ENCODE measurements around the gene SEC24D.

The SEC24D gene

DNA sequence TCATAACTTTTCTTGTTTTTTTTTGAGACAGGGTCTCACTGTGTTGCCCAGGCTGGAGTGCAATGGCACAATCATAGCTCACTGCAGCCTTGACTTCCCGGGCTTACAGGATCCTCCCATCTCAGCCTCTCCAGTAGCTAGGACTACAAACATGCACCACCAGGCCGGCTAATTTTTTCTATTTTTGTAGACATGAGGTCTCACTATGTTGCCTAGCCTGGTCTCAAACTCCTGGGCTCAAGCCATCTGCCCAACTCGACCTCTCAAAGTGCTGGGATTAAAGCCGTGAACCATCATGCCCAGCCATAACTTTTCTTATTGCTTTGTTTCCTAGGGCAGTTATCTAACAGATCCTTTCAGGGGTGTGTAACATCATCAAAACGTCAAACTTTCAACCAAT lies 11.8 kb downstream of the SEC24D start:
- H3K27me3 ChIP-seq (ENCODE audit: control insufficient read depth in 1 of 2, insufficient read depth in 2 of 2, low read length in 2 of 2): no peaks in the 10 kb centered on the region
- H3K36me3 ChIP-seq (ENCODE audit: control insufficient read depth in 2 of 2, insufficient read depth in 2 of 2, low read length in 2 of 2): peaks cover 20 to 23% of the 10 kb centered on the region in 2 donors
- H3K9me3 ChIP-seq (ENCODE audit: control insufficient read depth in 2 of 2, low read length in 2 of 2): no peaks in the 10 kb centered on the region
- H3K4me3 ChIP-seq (ENCODE audit: low read length in 2 of 2): no peak overlapping the region
- H3K4me1 ChIP-seq (ENCODE audit: control insufficient read depth, insufficient read depth, low read length): peaks cover 9% of the 10 kb centered on the region
- H3K9ac ChIP-seq (ENCODE audit: low read length in 2 of 2): no peak overlapping the region
- no peak overlapping the region for H3K27ac ChIP-seq (ENCODE audit: low read length)

DNA sequence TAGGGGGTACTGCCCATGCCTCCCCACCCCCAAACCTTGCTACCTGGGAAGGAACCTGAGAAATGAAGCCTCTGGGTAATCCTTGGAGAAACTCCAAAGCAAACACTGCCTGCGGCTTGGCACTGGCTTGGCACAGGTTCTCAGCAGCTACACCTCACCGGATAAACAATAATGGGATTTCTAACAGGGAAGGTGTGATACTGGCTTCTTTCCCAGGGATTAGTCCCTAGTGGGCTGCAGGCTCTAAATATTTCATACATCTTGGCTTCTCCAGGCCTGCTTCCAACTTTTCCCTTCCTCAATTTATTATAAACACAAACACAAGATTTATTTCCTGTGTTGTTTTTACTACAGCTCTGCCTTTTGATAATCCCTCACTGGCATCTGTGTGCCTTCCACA lies 12.5 kb downstream of the SEC24D start:
- peaks cover 19 to 20% of the 10 kb centered on the region in 2 donors for H3K36me3 ChIP-seq (ENCODE audit: control insufficient read depth in 2 of 2, insufficient read depth in 2 of 2, low read length in 2 of 2)

DNA sequence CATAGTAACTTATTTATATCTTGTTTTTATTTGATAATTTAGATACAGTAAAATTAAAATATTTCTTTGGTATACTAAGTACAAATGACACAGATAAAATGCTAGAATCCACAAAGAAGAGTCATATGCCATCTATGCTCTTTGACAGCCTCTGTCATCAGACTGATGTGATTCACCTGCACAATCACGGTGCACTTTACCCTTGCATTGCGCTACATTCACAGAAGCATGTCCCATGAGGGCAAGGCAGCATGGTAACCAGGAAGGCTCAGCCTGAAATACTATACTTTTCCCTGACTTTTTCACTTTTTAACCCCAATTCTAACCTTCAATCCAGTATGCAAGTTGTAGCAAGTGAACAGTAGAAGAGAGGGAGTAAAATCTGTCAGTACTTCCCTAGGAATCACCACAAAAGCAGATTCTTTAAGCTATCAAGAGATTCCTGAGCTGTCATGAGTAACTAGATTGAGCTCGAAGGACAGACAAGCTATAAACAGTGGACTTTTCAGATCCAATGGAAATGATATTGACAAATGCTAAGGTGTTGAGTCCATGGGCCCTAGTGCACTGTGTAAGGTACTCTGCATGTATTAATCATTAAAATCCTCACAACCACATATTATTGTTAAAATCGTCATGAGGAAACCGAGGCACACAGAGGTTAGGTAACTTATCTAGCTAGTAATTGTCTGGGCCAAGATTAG lies 14.2 kb downstream of the SEC24D start:
- Histone ChIP-seq H3K27me3 (ENCODE audit: control insufficient read depth in 1 of 2, insufficient read depth in 2 of 2, low read length in 2 of 2) (no peaks in the 10 kb centered on the region), H3K9ac (ENCODE audit: low read length in 2 of 2) (no peak overlapping the region), H3K9me3 (ENCODE audit: control insufficient read depth in 2 of 2, low read length in 2 of 2) (no peaks in the 10 kb centered on the region), H3K4me3 (ENCODE audit: low read length in 2 of 2) (no peak overlapping the region), H3K36me3 (ENCODE audit: control insufficient read depth in 2 of 2, insufficient read depth in 2 of 2, low read length in 2 of 2) (peaks cover 16 to 20% of the 10 kb centered on the region in 2 donors), H3K27ac (ENCODE audit: low read length) (no peak overlapping the region), H3K4me1 (ENCODE audit: control insufficient read depth, insufficient read depth, low read length) (peaks cover 2% of the 10 kb centered on the region)

More for the DNA sequence above, 12.5 kb downstream of the SEC24D start:
- no peak overlapping the region for H3K27ac ChIP-seq (ENCODE audit: low read length)
- H3K27me3 ChIP-seq (ENCODE audit: control insufficient read depth in 1 of 2, insufficient read depth in 2 of 2, low read length in 2 of 2): no peaks in the 10 kb centered on the region
- H3K9ac ChIP-seq (ENCODE audit: low read length in 2 of 2): no peak overlapping the region
- no peaks in the 10 kb centered on the region for H3K9me3 ChIP-seq (ENCODE audit: control insufficient read depth in 2 of 2, low read length in 2 of 2)
- H3K4me3 ChIP-seq (ENCODE audit: low read length in 2 of 2): no peak overlapping the region
- H3K4me1 ChIP-seq (ENCODE audit: control insufficient read depth, insufficient read depth, low read length): peaks cover 9% of the 10 kb centered on the region

DNA sequence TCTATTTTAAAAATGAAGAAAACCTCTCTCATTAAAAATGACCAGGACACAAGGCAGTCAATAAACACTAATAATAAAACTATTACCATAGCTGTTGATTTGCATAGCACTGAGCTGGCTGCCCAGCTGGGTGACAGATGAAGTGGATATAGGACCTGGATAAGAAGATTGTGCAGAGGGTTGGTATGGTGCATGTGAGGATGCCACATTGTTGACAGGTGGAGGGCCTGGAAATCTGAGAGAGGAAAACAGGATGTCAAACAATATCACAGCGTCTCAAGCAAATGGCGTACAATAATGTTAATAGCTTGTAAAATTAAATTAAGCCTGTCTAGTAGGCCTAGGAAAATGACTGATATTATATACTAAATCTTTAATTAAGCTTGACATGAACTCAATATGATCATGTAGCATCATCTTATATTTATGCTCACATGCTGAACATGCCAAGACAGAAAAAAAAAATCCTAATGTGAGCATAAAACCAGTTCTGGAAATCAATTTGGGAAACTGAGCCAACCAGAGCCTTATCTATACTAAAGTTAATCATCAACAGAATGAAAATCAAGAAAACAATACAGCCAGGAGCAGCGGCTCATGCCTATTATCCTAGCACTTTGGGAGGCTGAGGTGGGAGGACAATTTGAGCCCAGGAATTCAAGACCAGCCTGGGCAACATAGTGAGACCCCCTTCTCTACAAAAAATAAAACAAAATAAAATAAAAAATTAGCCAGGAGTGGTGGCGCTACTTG lies 18.6 kb downstream of the SEC24D start:
- Histone ChIP-seq H3K36me3 (ENCODE audit: control insufficient read depth in 2 of 2, insufficient read depth in 2 of 2, low read length in 2 of 2) (peaks cover 30 to 34% of the 10 kb centered on the region in 2 donors), H3K9me3 (ENCODE audit: control insufficient read depth in 2 of 2, low read length in 2 of 2) (no peaks in the 10 kb centered on the region)

DNA sequence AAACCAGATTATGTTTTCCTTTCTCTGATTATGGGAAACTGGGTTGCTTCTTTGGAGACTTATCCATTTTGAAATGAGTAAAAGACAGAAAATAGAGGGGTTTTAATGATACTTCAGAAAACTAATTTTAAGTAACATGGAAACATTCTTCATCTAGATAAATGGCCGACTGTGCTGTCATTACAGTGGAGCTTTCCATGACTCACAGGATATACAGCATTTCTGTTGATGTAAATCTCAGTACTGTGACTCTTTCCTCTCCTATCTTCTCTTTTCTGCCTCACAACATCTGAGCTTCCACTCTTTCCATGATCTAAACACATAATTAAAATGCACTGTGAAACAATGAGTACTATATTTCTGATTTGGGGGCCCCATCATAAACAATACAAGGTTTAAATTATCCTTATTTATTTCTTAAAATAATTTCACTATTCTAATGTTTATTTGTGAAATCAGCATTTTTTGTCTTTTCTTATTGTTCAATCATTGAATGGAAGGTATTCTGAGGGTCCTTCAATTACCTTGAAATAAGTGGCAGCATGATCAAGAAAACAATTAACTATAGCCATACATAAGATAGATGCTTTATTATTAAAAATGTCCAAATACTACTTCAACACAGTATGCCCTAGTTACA lies 19.3 kb downstream of the SEC24D start:
- H3K9ac ChIP-seq (ENCODE audit: low read length in 2 of 2): no peak overlapping the region
- no peaks in the 10 kb centered on the region for H3K27me3 ChIP-seq (ENCODE audit: control insufficient read depth in 1 of 2, insufficient read depth in 2 of 2, low read length in 2 of 2)
- peaks cover 32% of the 10 kb centered on the region in 2 donors for H3K36me3 ChIP-seq (ENCODE audit: control insufficient read depth in 2 of 2, insufficient read depth in 2 of 2, low read length in 2 of 2)
- H3K9me3 ChIP-seq (ENCODE audit: control insufficient read depth in 2 of 2, low read length in 2 of 2): no peaks in the 10 kb centered on the region
- H3K27ac ChIP-seq (ENCODE audit: low read length): no peak overlapping the region
- H3K4me3 ChIP-seq (ENCODE audit: low read length in 2 of 2): no peak overlapping the region
- no peaks in the 10 kb centered on the region for H3K4me1 ChIP-seq (ENCODE audit: control insufficient read depth, insufficient read depth, low read length)

More for the DNA sequence above, 18.6 kb downstream of the SEC24D start:
- H3K27me3 ChIP-seq (ENCODE audit: control insufficient read depth in 1 of 2, insufficient read depth in 2 of 2, low read length in 2 of 2): no peaks in the 10 kb centered on the region
- H3K9ac ChIP-seq (ENCODE audit: low read length in 2 of 2): no peak overlapping the region
- no peaks in the 10 kb centered on the region for H3K4me1 ChIP-seq (ENCODE audit: control insufficient read depth, insufficient read depth, low read length)
- H3K27ac ChIP-seq (ENCODE audit: low read length): no peak overlapping the region
- H3K4me3 ChIP-seq (ENCODE audit: low read length in 2 of 2): no peak overlapping the region

DNA sequence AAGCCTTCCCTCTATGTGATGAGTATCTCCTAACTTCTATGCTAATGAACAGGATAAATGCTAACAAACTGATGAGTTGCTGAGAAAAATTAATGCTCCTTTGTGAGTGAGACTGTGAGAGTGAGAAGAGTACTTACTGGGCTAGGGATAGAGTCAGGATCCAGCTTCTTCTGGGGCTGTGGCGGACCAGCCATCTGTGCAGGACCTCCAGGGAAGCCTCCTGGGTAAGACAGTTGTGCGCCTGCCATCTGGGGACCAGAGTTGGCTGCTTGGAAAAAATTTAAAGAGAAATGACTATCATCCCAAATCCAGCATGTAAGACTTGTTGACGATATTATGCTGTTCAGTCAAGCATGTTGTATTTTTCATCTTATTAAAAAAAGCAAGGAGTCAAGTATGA lies 21.0 kb downstream of the SEC24D start:
- Histone ChIP-seq H3K27ac (ENCODE audit: low read length) (no peak overlapping the region), H3K27me3 (ENCODE audit: control insufficient read depth in 1 of 2, insufficient read depth in 2 of 2, low read length in 2 of 2) (no peaks in the 10 kb centered on the region), H3K36me3 (ENCODE audit: control insufficient read depth in 2 of 2, insufficient read depth in 2 of 2, low read length in 2 of 2) (peaks cover 33 to 36% of the 10 kb centered on the region in 2 donors), H3K9me3 (ENCODE audit: control insufficient read depth in 2 of 2, low read length in 2 of 2) (no peaks in the 10 kb centered on the region), H3K4me3 (ENCODE audit: low read length in 2 of 2) (no peak overlapping the region), H3K9ac (ENCODE audit: low read length in 2 of 2) (no peak overlapping the region), H3K4me1 (ENCODE audit: control insufficient read depth, insufficient read depth, low read length) (no peaks in the 10 kb centered on the region)

DNA sequence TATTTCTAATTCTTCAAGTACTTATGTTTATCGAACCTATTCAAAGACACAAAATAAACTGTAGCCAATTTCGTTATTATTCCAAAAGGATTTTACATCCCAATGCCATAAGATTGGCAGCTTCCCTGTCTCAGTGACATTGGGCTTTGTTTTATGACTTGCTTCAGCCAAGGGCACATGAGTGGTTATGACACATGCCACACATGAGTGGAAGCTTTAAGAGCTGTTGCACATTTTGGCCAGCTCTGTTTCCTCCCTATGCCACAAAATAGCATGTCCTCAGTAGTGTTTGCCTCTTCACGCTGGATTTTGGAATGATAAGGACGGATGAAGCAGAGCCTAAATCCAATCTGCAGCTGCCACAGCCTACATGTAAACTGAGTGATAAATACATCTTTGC lies 21.9 kb downstream of the SEC24D start:
- no peaks in the 10 kb centered on the region for H3K27me3 ChIP-seq (ENCODE audit: control insufficient read depth in 1 of 2, insufficient read depth in 2 of 2, low read length in 2 of 2)
- H3K4me3 ChIP-seq (ENCODE audit: low read length in 2 of 2): no peak overlapping the region
- no peaks in the 10 kb centered on the region for H3K4me1 ChIP-seq (ENCODE audit: control insufficient read depth, insufficient read depth, low read length)
- peaks cover 38 to 44% of the 10 kb centered on the region in 2 donors for H3K36me3 ChIP-seq (ENCODE audit: control insufficient read depth in 2 of 2, insufficient read depth in 2 of 2, low read length in 2 of 2)
- no peak overlapping the region for H3K27ac ChIP-seq (ENCODE audit: low read length)
- no peaks in the 10 kb centered on the region for H3K9me3 ChIP-seq (ENCODE audit: control insufficient read depth in 2 of 2, low read length in 2 of 2)
- no peak overlapping the region for H3K9ac ChIP-seq (ENCODE audit: low read length in 2 of 2)

DNA sequence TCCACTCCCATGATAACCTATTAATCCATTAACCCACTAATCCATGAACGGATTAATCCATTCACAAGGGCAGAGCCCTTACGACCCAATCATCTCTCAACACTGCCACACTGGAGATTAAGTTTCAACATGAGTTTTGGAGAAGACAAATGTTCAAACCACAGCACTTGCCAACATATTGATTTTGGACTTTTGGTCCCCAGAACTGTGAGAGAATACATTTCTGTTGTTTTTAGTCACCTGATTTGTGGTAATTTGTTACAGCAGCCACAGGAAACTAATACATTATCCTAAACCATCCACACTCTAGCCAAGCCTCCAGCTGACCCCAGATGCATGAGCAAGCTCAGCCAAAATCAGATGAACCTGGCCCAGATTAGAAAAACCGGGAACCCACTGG lies 22.4 kb downstream of the SEC24D start:
- Histone ChIP-seq H3K9ac (ENCODE audit: low read length in 2 of 2) (no peak overlapping the region), H3K4me3 (ENCODE audit: low read length in 2 of 2) (no peak overlapping the region), H3K4me1 (ENCODE audit: control insufficient read depth, insufficient read depth, low read length) (no peaks in the 10 kb centered on the region), H3K27ac (ENCODE audit: low read length) (no peak overlapping the region), H3K9me3 (ENCODE audit: control insufficient read depth in 2 of 2, low read length in 2 of 2) (no peaks in the 10 kb centered on the region), H3K27me3 (ENCODE audit: control insufficient read depth in 1 of 2, insufficient read depth in 2 of 2, low read length in 2 of 2) (no peaks in the 10 kb centered on the region), H3K36me3 (ENCODE audit: control insufficient read depth in 2 of 2, insufficient read depth in 2 of 2, low read length in 2 of 2) (peaks cover 38 to 44% of the 10 kb centered on the region in 2 donors)

DNA sequence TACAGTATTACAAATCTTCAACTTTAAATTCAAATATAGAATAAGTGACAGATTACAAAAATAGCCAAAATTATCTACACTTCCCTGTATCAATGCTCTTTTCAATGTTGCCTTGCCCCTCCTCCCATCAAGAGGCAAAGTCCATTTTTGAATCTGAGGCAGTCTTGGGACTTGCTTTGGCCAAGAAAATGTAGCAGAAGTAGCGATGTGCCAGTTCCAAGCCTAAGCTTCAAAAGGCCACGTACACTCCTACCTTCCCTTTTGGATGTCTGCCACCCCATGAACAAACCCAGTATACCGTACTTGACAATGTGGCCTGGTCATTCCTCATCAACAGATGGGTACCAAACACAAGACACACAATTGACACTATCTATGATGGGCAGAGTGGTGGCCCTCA lies 24.1 kb downstream of the SEC24D start:
- Histone ChIP-seq H3K9ac (ENCODE audit: low read length in 2 of 2) (no peak overlapping the region), H3K27me3 (ENCODE audit: control insufficient read depth in 1 of 2, insufficient read depth in 2 of 2, low read length in 2 of 2) (no peaks in the 10 kb centered on the region), H3K4me3 (ENCODE audit: low read length in 2 of 2) (no peak overlapping the region), H3K4me1 (ENCODE audit: control insufficient read depth, insufficient read depth, low read length) (no peaks in the 10 kb centered on the region), H3K27ac (ENCODE audit: low read length) (no peak overlapping the region), H3K9me3 (ENCODE audit: control insufficient read depth in 2 of 2, low read length in 2 of 2) (no peaks in the 10 kb centered on the region), H3K36me3 (ENCODE audit: control insufficient read depth in 2 of 2, insufficient read depth in 2 of 2, low read length in 2 of 2) (peaks cover 38 to 44% of the 10 kb centered on the region in 2 donors)

DNA sequence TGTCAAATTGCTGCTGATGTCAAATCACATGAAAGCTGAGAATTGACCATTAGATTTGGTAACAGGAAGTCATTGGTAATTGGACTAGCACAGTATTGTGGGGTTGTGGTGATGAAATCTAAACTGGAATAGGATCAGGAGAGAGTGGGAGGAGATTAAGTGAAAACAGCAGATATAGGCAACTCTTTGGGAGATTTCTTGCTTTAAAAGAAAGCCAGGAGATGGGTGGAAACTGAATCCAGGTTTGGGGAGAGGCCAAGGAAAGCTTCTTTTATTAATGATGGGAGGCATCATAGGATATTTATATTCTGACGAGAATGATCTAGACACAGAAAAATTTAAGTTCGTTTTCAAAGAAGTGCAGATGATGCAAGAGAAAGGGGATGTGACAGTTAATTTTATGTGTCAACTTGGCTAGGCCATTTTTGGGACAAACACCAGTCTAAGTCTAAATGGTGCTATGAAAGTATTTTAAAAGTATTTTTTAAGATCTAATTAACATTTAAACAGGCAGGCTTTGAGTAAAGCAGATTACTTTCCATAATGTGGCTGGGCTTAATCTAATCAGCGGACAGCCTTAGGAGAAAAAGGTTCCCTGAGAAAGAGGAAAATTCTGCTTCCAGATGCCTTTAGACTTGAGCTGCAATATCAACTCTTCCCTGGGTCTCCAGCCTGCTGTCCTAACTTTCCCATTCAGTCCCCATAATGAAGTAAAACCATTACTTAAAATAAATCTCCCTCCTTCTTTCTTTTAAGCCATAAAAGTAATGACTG lies 24.7 kb downstream of the SEC24D start:
- no peaks in the 10 kb centered on the region for H3K4me1 ChIP-seq (ENCODE audit: control insufficient read depth, insufficient read depth, low read length)
- peaks cover 38 to 44% of the 10 kb centered on the region in 2 donors for H3K36me3 ChIP-seq (ENCODE audit: control insufficient read depth in 2 of 2, insufficient read depth in 2 of 2, low read length in 2 of 2)
- no peak overlapping the region for H3K9ac ChIP-seq (ENCODE audit: low read length in 2 of 2)
- H3K4me3 ChIP-seq (ENCODE audit: low read length in 2 of 2): no peak overlapping the region
- no peaks in the 10 kb centered on the region for H3K27me3 ChIP-seq (ENCODE audit: control insufficient read depth in 1 of 2, insufficient read depth in 2 of 2, low read length in 2 of 2)
- no peaks in the 10 kb centered on the region for H3K9me3 ChIP-seq (ENCODE audit: control insufficient read depth in 2 of 2, low read length in 2 of 2)
- no peak overlapping the region for H3K27ac ChIP-seq (ENCODE audit: low read length)

All from stomach smooth muscle (tissue), 2 donors.